IMR-90 (cell line): Measurements from ENCODE around the gene DIP2A. TPM values are rescaled to one million over a fixed set of nuclear protein-coding genes. Genes with fewer than 3 reads are reported as not detected.

Source experiments
- ATAC-seq: fragments of 200-7000 bp; cut with Tn5 transposase; 2 replicates; pipeline ENCODE4 v1.9.1; 2020; ENCODE audit warnings: low read depth, mild to moderate bottlenecking, moderate library complexity
- BruUV-seq: library from RNA; stranded (reverse); fragments of 400-500 nt; replicated peaks from 2 replicates; lab custom pipeline; 2021; lab: Mats Ljungman, UMichigan
- CTCF ChIA-PET: fragments of 300-600 bp; formaldehyde crosslinking; extraction: SDS; loops from one replicate; lab custom pipeline; 2021; ENCODE audit warnings: antibody characterized with exemption; lab: Yijun Ruan, JAX
- POLR2A ChIA-PET: fragments of 300-600 bp; sonication (Branson Sonifier 250); formaldehyde crosslinking; loops from one replicate; lab custom pipeline; 2022; ENCODE audit warnings: antibody characterized with exemption; ENCODE audit not compliant: unreplicated experiment; lab: Charles Lee
- DNase-seq: peaks from one replicate; pipeline ENCODE4 v3.0.0; 2013
- H2AFZ ChIP-seq: replicated peaks from 2 replicates; pipeline ENCODE3; 2013; ENCODE audit warnings: low read length, mild to moderate bottlenecking; ENCODE audit not compliant: poor library complexity
- H2AK5ac ChIP-seq: 2 replicates; pipeline ENCODE4 v1.6.1; 2013; ENCODE audit warnings: low read depth, low read length, inconsistent platforms
- H2AK9ac ChIP-seq: replicated peaks from 2 replicates; pipeline ENCODE3; 2013; ENCODE audit warnings: mild to moderate bottlenecking, low read depth, low read length, moderate library complexity; ENCODE audit not compliant: poor library complexity
- H2BK120ac ChIP-seq: 2 replicates; pipeline ENCODE4 v1.6.1; 2013; ENCODE audit warnings: low read depth, low read length, inconsistent platforms
- H2BK15ac ChIP-seq: 3 replicates; pipeline ENCODE4 v1.6.1; 2013; ENCODE audit warnings: low read depth, low read length, inconsistent platforms
- H2BK20ac ChIP-seq: 2 replicates; pipeline ENCODE4 v1.6.1; 2013; ENCODE audit warnings: low read depth, mild to moderate bottlenecking, inconsistent platforms, low read length, moderate library complexity
- H2BK5ac ChIP-seq: 2 replicates; pipeline ENCODE4 v1.6.1; 2013; ENCODE audit warnings: mild to moderate bottlenecking, low read depth, low read length, inconsistent platforms; ENCODE audit not compliant: poor library complexity, severe bottlenecking
- H3K14ac ChIP-seq: replicated peaks from 2 replicates; pipeline ENCODE4 v1.6.1; 2013; ENCODE audit warnings: low read depth, low read length, inconsistent platforms
- H3K18ac ChIP-seq: 2 replicates; pipeline ENCODE4 v1.6.1; 2013; ENCODE audit warnings: low read depth, low read length, control low read depth
- H3K23ac ChIP-seq: 2 replicates; pipeline ENCODE4 v1.6.1; 2013; ENCODE audit warnings: low read depth, low read length, inconsistent platforms
- H3K27ac ChIP-seq: 2 replicates; pipeline ENCODE4 v1.5.1; 2013; ENCODE audit warnings: mild to moderate bottlenecking, control low read depth, low read length; ENCODE audit not compliant: insufficient read depth
- H3K27me3 ChIP-seq: 2 replicates; pipeline ENCODE4 v1.6.1; 2013; ENCODE audit warnings: low read length; ENCODE audit not compliant: control insufficient read depth, insufficient read depth
- H3K36me3 ChIP-seq: 2 replicates; pipeline ENCODE4 v1.6.1; 2013; ENCODE audit warnings: low read length, mixed read lengths; ENCODE audit not compliant: control insufficient read depth, insufficient read depth
- H3K4ac ChIP-seq: 2 replicates; pipeline ENCODE4 v1.6.1; 2013; ENCODE audit warnings: low read depth, low read length, inconsistent platforms
- H3K4me1 ChIP-seq: 2 replicates; pipeline ENCODE4 v1.6.1; 2013; ENCODE audit warnings: low read length, mixed read lengths; ENCODE audit not compliant: control insufficient read depth, insufficient read depth
- H3K4me2 ChIP-seq: 2 replicates; pipeline ENCODE4 v1.6.1; 2013; ENCODE audit warnings: low read depth, mild to moderate bottlenecking, control low read depth, low read length, moderate library complexity
- H3K4me3 ChIP-seq: 2 replicates; pipeline ENCODE4 v1.5.1; 2013; ENCODE audit warnings: low read depth, mild to moderate bottlenecking, control low read depth, low read length, moderate library complexity; ENCODE audit not compliant: insufficient read depth
- H3K56ac ChIP-seq: 2 replicates; pipeline ENCODE4 v1.6.1; 2013; ENCODE audit warnings: low read length, inconsistent platforms; ENCODE audit not compliant: insufficient read depth; ENCODE audit errors: extremely low read depth
- H3K79me1 ChIP-seq, 2 experiments: 2 replicates each; pipeline ENCODE4 v1.6.1; 2013; ENCODE audit warnings: low read length in 2 of 2, inconsistent platforms in 1 of 2, low read depth in 1 of 2
- H3K9ac ChIP-seq: 2 replicates; pipeline ENCODE4 v1.6.1; 2013; ENCODE audit warnings: low read depth, low read length, control low read depth
- H3K9me1 ChIP-seq: 2 replicates; pipeline ENCODE4 v1.6.1; 2013; ENCODE audit warnings: low read length, inconsistent platforms; ENCODE audit not compliant: insufficient read depth
- H3K9me3 ChIP-seq: 2 replicates; pipeline ENCODE4 v1.6.1; 2013; ENCODE audit warnings: low read length; ENCODE audit not compliant: control insufficient read depth, insufficient read depth
- H4K20me1 ChIP-seq: 2 replicates; pipeline ENCODE4 v1.6.1; 2013; ENCODE audit warnings: low read length, inconsistent platforms; ENCODE audit not compliant: insufficient read depth
- H4K5ac ChIP-seq: 2 replicates; pipeline ENCODE4 v1.6.1; 2013; ENCODE audit warnings: mild to moderate bottlenecking, low read depth, low read length, control low read depth
- H4K8ac ChIP-seq, 2 experiments: 2 replicates each; pipeline ENCODE4 v1.6.1; 2013; ENCODE audit warnings: low read depth in 2 of 2, low read length in 2 of 2, control low read depth in 1 of 2, inconsistent platforms in 1 of 2
- H4K91ac ChIP-seq: 2 replicates; pipeline ENCODE4 v1.6.1; 2013; ENCODE audit warnings: low read depth, low read length, inconsistent platforms; ENCODE audit not compliant: insufficient read depth
- CHD1 ChIP-seq: IDR thresholded peaks from 2 replicates; pipeline ENCODE4 v1.6.1; 2012; ENCODE audit warnings: low read depth, low read length, improper control_type of control experiment
- MAFK ChIP-seq: IDR thresholded peaks from 2 replicates; pipeline ENCODE4 v1.6.1; 2012; ENCODE audit warnings: low read depth, low read length, improper control_type of control experiment
- MAZ ChIP-seq: IDR thresholded peaks from 2 replicates; pipeline ENCODE4 v1.6.1; 2012; ENCODE audit warnings: low read depth, mild to moderate bottlenecking, low read length, improper control_type of control experiment, moderate library complexity, borderline replicate concordance
- POLR2A ChIP-seq: IDR thresholded peaks from 2 replicates; pipeline ENCODE4 v1.6.1; 2012; ENCODE audit warnings: mild to moderate bottlenecking, low read depth, low read length
- RAD21 ChIP-seq: IDR thresholded peaks from 2 replicates; pipeline ENCODE4 v1.6.1; 2012; ENCODE audit warnings: low read length, improper control_type of control experiment
- WGBS, 2 experiments: methylation state at CpG; one replicate each; pipeline versions ENCODE4 v1.1.5 to v1.1.7; 2013; ENCODE audit warnings: missing lambda C conversion rate in 2 of 2; ENCODE audit not compliant: insufficient read length in 1 of 2; ENCODE audit errors: extremely low coverage in 2 of 2; 5-methylcytosine and 5-hydroxymethylcytosine counted together
- dilution Hi-C: fragments of 300-500 bp; cut with HindIII; formaldehyde crosslinking; loops from one replicate; pipeline ENCODE4 v1.14.3; 2018; ENCODE audit warnings: low sequenced_read_pairs; ENCODE audit not compliant: unreplicated experiment
- in situ Hi-C: fragments of 300-500 bp; cut with MboI; formaldehyde crosslinking; loops from 3 replicates; pipeline ENCODE4 v1.14.3; 2019; ENCODE audit warnings: low sequenced_read_pairs, inconsistent platforms, mixed read lengths
- intact Hi-C: fragments of 100-400 bp; cut with micrococcal nuclease; formaldehyde crosslinking; loops from 2 replicates; pipeline ENCODE4 v1.10.0; 2022
- polyA plus RNA-seq, 3 experiments: library from polyadenylated mRNA; depleted of rRNA; stranded (reverse); fragments of >200 nt; gene quantifications; 2 replicates each; pipeline ENCODE4 v1.2.3, GENCODE V29; 2012; ENCODE audit warnings: low replicate concordance in 1 of 3
- total RNA-seq: library from RNA; depleted of rRNA; stranded (reverse); fragments of >200 nt; gene quantifications from 2 replicates; pipeline ENCODE4 v1.2.3, GENCODE V29; 2012

DIP2A gene
- total and polyA plus RNA-seq, 2 of the 4 experiments (the other 2 are of a cell fraction): 17.9 to 24.3 TPM

GRCh38 chr21:46606427-46606813, 147.7 kb downstream of the DIP2A start:
- Histone ChIP-seq H3K4me2 (no peak overlapping the region), H3K36me3 (no peaks in the 10 kb centered on the region), H2AK5ac (no peak overlapping the region), H2BK20ac (no peak overlapping the region), H2BK120ac (no peak overlapping the region), H2AK9ac (no peak overlapping the region), H3K23ac (no peak overlapping the region), H3K18ac (no peak overlapping the region), H4K8ac (no peak overlapping the region), H3K9me1 (no peaks in the 10 kb centered on the region), H4K5ac (no peak overlapping the region), H2BK15ac (no peak overlapping the region), H3K56ac (no peak overlapping the region), H3K4ac (no peak overlapping the region), H3K9ac (no peak overlapping the region), H3K4me1 (no peaks in the 10 kb centered on the region), H4K20me1 (no peaks in the 10 kb centered on the region), H3K27me3 (peaks cover 30% of the 10 kb centered on the region), H3K27ac (no peak overlapping the region), H3K79me1 (no peaks in the 10 kb centered on the region), H2BK5ac (no peak overlapping the region), H2AFZ (no peak overlapping the region), H4K91ac (no peak overlapping the region), H3K9me3 (peaks cover 9% of the 10 kb centered on the region), H3K14ac (no peak overlapping the region), H3K4me3 (no peak overlapping the region)
- POLR2A ChIA-PET: no interaction called here
- DNase-seq (no peak), ATAC-seq (no peak)
- no TSS peak for BruUV-seq
- TF ChIP-seq POLR2A: no peak
- TF ChIP-seq RAD21: no peak
- no peak for TF ChIP-seq MAFK
- TF ChIP-seq CHD1: no peak
- TF ChIP-seq MAZ: no peak
- in situ Hi-C loops (no loop called here), dilution Hi-C loops (no loop called here), intact Hi-C loops (no loop called here)
- CTCF ChIA-PET: no interaction called here
- WGBS, 2 experiments: no CpG with 5 or more reads among the region's 7 CpGs
